Measurements from ENCODE around the gene PEX11A.

DNA sequence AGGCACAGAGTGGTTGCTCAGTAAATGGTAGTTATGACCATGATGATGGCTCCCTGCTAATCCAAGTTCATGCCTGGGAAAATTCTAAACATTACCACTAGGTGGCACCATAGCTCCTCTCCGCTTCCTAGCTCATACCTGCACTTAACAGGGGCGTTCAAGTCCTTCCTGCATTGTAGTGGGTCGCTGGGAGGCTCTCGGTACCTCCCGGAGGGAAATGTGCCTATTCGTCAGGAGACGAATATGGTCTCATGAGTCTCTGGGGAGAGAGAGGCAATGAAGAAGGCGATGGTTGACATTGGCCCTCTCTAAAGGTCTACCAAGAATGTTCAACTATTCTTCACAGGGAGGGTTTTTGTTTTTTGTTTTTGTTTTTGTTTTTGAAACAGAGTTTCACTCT, 49.6 kb upstream of the PEX11A start:
- TF ChIP-seq, protein P1, sequence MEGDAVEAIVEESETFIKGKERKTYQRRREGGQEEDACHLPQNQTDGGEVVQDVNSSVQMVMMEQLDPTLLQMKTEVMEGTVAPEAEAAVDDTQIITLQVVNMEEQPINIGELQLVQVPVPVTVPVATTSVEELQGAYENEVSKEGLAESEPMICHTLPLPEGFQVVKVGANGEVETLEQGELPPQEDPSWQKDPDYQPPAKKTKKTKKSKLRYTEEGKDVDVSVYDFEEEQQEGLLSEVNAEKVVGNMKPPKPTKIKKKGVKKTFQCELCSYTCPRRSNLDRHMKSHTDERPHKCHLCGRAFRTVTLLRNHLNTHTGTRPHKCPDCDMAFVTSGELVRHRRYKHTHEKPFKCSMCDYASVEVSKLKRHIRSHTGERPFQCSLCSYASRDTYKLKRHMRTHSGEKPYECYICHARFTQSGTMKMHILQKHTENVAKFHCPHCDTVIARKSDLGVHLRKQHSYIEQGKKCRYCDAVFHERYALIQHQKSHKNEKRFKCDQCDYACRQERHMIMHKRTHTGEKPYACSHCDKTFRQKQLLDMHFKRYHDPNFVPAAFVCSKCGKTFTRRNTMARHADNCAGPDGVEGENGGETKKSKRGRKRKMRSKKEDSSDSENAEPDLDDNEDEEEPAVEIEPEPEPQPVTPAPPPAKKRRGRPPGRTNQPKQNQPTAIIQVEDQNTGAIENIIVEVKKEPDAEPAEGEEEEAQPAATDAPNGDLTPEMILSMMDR (conservative IDR thresholded peaks at IDR 0.05): peak; percentile 95
- TF ChIP-seq ZFX (IDR thresholded peaks at IDR 0.05): no peak
